HG03159 (cell line): ENCODE measurements around the gene SGSM2.

Source experiments
- ATAC-seq: cut with Tn5 transposase; IDR thresholded peaks from one replicate; pipeline ENCODE4 v1.9.1; 2021; ENCODE audit warnings: mild to moderate bottlenecking, moderate library complexity; ENCODE audit not compliant: unreplicated experiment

The SGSM2 gene

DNA sequence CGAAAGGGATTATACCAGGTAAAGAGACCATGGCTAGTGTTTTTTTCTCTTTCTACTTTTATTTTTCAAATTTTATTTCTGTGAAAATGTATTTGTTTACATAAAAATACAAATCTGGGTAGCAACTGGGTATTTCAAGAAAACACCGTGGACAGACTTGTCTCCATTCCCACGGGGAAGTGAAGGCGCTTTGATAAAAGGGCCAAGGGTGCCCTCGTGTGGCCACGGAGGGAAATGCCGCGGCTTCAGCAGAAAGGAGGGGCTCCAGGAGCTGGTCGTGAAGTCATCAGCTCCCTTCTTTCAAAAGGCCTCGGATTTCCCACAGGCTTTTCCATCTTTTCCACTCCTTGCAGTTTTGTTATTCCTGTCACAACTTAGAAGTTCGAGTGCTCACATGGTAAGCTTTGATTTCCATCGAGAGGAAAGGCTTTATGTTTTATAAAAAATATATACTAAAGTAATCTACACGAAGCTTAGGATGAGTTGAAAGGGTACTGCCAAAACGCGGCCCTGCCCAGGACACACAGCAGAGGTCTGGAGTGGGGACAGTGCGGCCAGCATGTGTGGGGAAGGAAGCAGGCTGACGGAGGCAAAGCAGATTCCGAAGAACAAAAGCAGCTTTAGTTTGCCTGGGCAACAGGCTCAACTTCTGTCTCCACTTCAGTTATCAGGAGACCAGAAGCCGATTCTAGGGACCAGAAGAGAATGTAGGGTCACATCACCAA is 78.9 kb downstream of the SGSM2 start:
- ATAC-seq = no peak

DNA sequence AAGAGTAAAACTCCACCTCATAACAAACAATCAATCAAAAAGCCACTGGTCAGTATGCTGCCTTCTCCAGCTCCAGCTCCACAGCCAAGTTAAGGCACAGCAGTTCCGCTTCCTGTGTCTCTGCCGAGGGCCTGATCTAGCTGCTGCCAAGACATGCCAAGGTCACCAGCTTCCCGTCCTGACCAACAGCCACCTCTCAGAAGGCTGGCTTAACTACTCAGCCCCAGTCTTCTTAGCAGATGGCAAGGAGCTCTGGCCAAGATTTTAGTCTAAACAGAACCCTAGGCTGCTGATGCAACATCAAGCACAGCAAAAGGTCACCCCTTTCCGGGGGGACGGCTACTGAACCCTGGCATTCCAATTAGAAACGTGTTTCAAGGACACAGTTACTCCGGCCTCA is 81.3 kb downstream of the SGSM2 start:
- no peak for ATAC-seq

DNA sequence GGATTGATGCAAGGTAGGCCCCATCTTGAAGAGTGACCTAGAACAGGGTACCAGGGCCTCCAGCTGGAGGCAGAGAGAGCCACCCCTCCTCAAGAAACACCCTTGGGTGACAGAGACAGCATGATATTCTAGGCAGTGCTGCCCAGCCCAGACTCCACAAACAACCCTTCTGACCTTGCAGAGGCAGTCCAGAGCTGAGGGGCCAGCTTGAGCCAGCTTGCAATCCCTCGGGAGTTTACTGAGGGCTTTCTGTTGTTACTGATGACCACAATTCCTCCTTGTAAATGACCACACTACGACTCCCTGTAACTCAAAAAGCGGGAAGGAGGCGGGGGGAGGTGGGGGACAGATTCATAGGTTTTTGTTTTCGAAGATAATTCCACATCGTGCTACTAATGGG is 82.2 kb downstream of the SGSM2 start:
- no peak for ATAC-seq

DNA sequence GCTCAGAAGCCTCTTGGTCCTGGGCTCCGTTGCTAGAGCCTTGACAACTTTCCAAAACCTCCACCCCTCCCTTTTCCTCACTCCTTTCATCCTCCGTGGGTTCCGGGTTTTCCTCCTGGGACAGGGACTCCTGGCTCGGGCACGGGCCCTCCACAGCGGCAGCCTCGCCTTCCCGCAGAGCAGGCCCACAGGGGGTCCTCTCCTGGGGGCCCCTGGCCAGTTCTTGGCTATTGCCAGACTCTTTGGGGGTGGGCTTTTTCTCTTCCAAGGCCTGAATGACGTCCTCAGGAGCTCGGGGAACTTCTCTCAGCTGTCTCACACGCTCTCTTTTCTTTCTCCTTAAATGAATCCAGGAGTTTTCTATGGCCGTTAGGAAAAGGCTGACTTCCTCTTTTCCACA is 82.9 kb downstream of the SGSM2 start:
- ATAC-seq = no peak

DNA sequence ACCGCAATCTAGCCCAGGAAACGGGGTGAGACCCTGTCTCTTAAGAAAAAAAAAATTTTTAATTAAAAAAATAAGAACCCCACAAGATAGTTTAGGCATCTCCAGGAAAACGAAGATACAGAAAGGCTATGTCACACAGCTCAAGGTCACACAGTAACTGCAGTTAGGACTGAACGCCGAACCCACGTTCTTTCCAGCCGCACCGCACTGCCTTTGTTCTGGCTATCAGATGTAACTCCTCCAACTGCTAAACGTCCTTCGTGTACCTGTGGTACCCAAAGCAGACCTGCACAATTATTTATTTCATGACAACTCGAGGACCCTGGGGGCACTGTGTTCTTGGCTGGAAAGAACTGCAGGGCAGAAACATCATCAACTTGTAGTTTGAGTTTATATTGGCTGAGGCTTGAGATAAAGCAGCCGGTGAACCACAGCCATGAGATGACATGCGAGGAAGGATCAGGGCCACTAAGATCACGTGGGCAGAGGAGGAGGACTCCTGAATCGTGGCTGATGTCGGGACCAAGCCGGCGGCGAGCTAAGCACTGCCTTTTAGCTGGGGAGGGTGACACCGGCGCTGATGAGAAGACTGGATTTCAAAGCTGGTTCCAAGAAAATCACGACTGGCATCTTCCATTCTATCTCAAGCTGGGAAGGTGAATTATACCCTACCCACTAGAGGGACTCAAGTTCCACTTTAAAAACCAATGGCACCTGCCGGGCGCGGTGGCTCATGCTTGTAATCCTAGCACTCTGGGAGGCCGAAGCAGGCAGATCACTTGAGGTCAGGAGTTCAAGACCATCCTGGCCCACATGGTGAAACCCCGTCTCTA is 84.2 kb downstream of the SGSM2 start:
- no peak for ATAC-seq

DNA sequence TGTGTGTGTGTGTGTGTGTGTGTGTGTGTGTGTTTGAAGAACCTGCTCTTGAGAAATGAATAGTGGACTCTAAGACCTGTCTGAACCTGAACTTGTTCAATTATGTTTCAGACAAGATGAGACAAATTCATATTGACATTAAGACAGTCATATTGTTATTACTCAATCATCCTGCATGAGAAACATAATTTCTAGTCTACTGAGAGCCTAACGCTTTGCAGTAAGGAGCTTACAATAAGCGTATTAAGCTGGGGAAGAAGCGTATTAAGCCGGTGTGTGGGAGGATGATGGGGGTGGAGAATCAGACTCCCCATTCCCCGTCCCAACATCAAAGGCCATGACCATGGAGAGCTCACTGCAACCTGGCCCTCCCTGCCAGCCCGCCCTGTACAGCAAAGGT is 86.0 kb downstream of the SGSM2 start:
- no peak for ATAC-seq

DNA sequence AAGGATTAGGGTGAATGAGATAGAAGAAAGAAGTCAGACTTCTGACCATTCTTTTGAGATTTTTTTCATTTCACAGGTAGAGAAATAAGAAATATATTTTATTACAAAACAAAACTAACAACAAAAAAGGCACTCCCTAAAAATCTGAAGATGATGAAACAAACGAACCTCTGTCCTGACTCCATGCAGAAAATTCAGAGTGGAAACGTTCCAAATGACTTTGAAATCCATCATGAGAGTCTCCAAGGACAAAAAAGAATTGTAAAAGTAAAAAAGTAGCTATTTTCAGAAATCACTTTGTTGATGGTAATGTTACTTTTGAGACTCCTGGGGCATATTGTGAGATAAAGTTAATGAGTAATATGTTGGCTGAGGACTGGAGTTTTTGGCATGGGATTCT is 89.9 kb downstream of the SGSM2 start:
- ATAC-seq = no peak

DNA sequence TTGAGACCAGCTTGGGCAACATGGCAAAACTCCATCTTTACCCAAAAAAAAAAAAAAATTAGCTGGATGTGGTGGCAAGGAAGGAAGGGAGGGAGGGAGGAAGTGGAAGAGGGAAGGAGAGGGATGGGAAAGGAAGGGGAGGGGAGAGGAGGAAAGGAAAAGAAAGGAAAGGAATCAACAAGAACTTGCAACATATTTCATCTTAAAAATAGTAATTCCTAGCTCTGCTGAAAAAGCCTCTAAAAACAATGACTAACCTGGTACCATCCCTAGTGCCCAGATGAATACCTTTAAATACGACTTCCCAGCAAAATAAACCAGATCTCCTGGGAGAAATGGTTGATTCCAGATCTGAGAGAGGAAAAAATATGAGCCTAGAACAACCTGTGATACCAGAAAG is 90.6 kb downstream of the SGSM2 start:
- ATAC-seq = no peak
